GM23338 (cell line): Measurements from ENCODE around the gene DTX1. TPM values are rescaled to one million over a fixed set of nuclear protein-coding genes. Genes with fewer than 3 reads are reported as not detected.

Source experiments
- ATAC-seq: fragments of 200-7000 bp; cut with Tn5 transposase; 3 replicates; pipeline ENCODE4 v1.9.1; 2020
- DNase-seq: peaks from one replicate; pipeline ENCODE4 v3.0.0-alpha.2; 2015; ENCODE audit warnings: low spot score
- H2AFZ ChIP-seq: fragments of 200-600 bp; sonication (generic); 2 replicates; pipeline ENCODE4 v1.8.0; 2016; ENCODE audit warnings: antibody characterized with exemption, mild to moderate bottlenecking, moderate library complexity
- H3F3A ChIP-seq: fragments of 200-600 bp; sonication (generic); replicated peaks from 2 replicates; pipeline ENCODE4 v1.8.0; 2017; ENCODE audit warnings: antibody characterized with exemption, mixed run types, low read depth
- H3K27ac ChIP-seq: fragments of 200-600 bp; sonication (generic); 2 replicates; pipeline ENCODE4 v1.6.1; 2016; ENCODE audit warnings: low read depth
- H3K27me3 ChIP-seq: fragments of 200-600 bp; sonication (generic); 2 replicates; pipeline ENCODE4 v1.8.0; 2016; ENCODE audit warnings: mild to moderate bottlenecking, mixed run types, moderate library complexity; ENCODE audit not compliant: insufficient read depth
- H3K36me3 ChIP-seq: fragments of 200-600 bp; sonication (generic); 2 replicates; pipeline ENCODE4 v1.8.0; 2016; ENCODE audit warnings: mild to moderate bottlenecking; ENCODE audit not compliant: insufficient read depth
- H3K4me1 ChIP-seq: fragments of 200-600 bp; sonication (generic); 2 replicates; pipeline ENCODE4 v1.8.0; 2016; ENCODE audit warnings: mild to moderate bottlenecking, moderate library complexity; ENCODE audit not compliant: insufficient read depth
- H3K4me2 ChIP-seq: fragments of 200-600 bp; sonication (generic); 2 replicates; pipeline ENCODE4 v1.7.1; 2017; ENCODE audit warnings: mixed run types
- H3K4me3 ChIP-seq: fragments of 200-600 bp; sonication (generic); 2 replicates; pipeline ENCODE4 v1.6.1; 2016; ENCODE audit warnings: mixed run types
- H3K79me2 ChIP-seq: fragments of 200-600 bp; sonication (generic); replicated peaks from 2 replicates; pipeline ENCODE4 v1.8.0; 2017; ENCODE audit warnings: mild to moderate bottlenecking; ENCODE audit not compliant: insufficient read depth
- H3K9me2 ChIP-seq: fragments of 200-600 bp; sonication (generic); 2 replicates; pipeline ENCODE4 v1.8.0; 2017; ENCODE audit not compliant: insufficient read depth
- H4K20me1 ChIP-seq: fragments of 200-600 bp; sonication (generic); replicated peaks from 2 replicates; pipeline ENCODE4 v1.8.0; 2017; ENCODE audit warnings: mild to moderate bottlenecking; ENCODE audit not compliant: insufficient read depth
- H3K27ac Mint-ChIP-seq: 2 replicates; pipeline ENCODE4 v1.8.0; 2020; ENCODE audit warnings: inconsistent platforms, mild to moderate bottlenecking, moderate library complexity, mixed read lengths
- H3K27me3 Mint-ChIP-seq: 3 replicates; pipeline ENCODE4 v1.8.0; 2022; ENCODE audit warnings: low read depth, mild to moderate bottlenecking, moderate library complexity, mixed read lengths, inconsistent platforms; ENCODE audit not compliant: insufficient read depth, poor library complexity
- H3K36me3 Mint-ChIP-seq: 3 replicates; pipeline ENCODE4 v1.8.0; 2021; ENCODE audit warnings: low read depth, mild to moderate bottlenecking, inconsistent platforms, moderate library complexity, mixed read lengths
- H3K4me1 Mint-ChIP-seq: 3 replicates; pipeline ENCODE4 v1.8.0; 2020; ENCODE audit warnings: mild to moderate bottlenecking, inconsistent platforms, mixed read lengths
- H3K4me3 Mint-ChIP-seq: 3 replicates; pipeline ENCODE4 v1.8.0; 2021; ENCODE audit warnings: moderate library complexity, mild to moderate bottlenecking, inconsistent platforms, mixed read lengths
- H3K9me3 Mint-ChIP-seq: 3 replicates; pipeline ENCODE4 v1.8.0; 2020; ENCODE audit warnings: moderate library complexity, mild to moderate bottlenecking, inconsistent platforms, mixed read lengths
- CREB1 ChIP-seq: fragments of 250-450 bp; sonication (Bioruptor Pico); IDR thresholded peaks from 2 replicates; pipeline ENCODE4 v1.5.0; 2020; ENCODE audit warnings: low read depth, mild to moderate bottlenecking, moderate library complexity
- EZH2 ChIP-seq: fragments of 200-600 bp; sonication (generic); IDR thresholded peaks from one replicate; pipeline ENCODE4 v1.8.0; 2017; ENCODE audit warnings: antibody characterized with exemption, mild to moderate bottlenecking, low read depth; ENCODE audit not compliant: unreplicated experiment
- JUNB ChIP-seq: IDR thresholded peaks from one replicate; pipeline ENCODE4 v1.6.1; 2016; ENCODE audit warnings: antibody characterized with exemption; ENCODE audit not compliant: unreplicated experiment
- NANOG ChIP-seq: IDR thresholded peaks from 2 replicates; pipeline ENCODE4 v1.6.1; 2016; ENCODE audit warnings: antibody characterized with exemption, borderline replicate concordance
- REST ChIP-seq: IDR thresholded peaks from one replicate; pipeline ENCODE4 v1.6.1; 2018; ENCODE audit warnings: antibody characterized with exemption; ENCODE audit not compliant: unreplicated experiment
- STAT1 ChIP-seq: IDR thresholded peaks from one replicate; pipeline ENCODE4 v1.6.1; 2016; ENCODE audit warnings: antibody characterized with exemption; ENCODE audit not compliant: unreplicated experiment
- polyA plus RNA-seq: library from polyadenylated mRNA; unstranded; fragments of >200 nt; fragmentation: Nextera tagmentation; extraction: Ambion mirVana; gene quantifications from 2 replicates; pipeline ENCODE4 v1.2.1, GENCODE V29; 2016
- total RNA-seq: library from RNA; depleted of rRNA; stranded (reverse); fragments of >200 nt; shearing (Covaris generic); gene quantifications from 2 replicates; pipeline ENCODE4 v1.2.3, GENCODE V29; 2014
- TF ChIP-seq, protein P1 (sequence below): IDR thresholded peaks from 2 replicates; pipeline ENCODE4 v1.6.1; 2016; ENCODE audit warnings: antibody characterized with exemption
- TF ChIP-seq, protein P2 (sequence below), 2 experiments: fragments of 200-600 bp in 1 of 2; sonication (generic) in 1 of 2; conservative IDR thresholded peaks; 2 replicates each; pipeline versions ENCODE4 v1.5.1 to v1.6.1; 2016 to 2017; ENCODE audit warnings: antibody characterized with exemption in 2 of 2, low read depth in 2 of 2, mild to moderate bottlenecking in 2 of 2, moderate library complexity in 1 of 2

Gene DTX1
- total and polyA plus RNA-seq, 2 experiments from 2014 or later: 1.6 to 9.0 TPM

DNA sequence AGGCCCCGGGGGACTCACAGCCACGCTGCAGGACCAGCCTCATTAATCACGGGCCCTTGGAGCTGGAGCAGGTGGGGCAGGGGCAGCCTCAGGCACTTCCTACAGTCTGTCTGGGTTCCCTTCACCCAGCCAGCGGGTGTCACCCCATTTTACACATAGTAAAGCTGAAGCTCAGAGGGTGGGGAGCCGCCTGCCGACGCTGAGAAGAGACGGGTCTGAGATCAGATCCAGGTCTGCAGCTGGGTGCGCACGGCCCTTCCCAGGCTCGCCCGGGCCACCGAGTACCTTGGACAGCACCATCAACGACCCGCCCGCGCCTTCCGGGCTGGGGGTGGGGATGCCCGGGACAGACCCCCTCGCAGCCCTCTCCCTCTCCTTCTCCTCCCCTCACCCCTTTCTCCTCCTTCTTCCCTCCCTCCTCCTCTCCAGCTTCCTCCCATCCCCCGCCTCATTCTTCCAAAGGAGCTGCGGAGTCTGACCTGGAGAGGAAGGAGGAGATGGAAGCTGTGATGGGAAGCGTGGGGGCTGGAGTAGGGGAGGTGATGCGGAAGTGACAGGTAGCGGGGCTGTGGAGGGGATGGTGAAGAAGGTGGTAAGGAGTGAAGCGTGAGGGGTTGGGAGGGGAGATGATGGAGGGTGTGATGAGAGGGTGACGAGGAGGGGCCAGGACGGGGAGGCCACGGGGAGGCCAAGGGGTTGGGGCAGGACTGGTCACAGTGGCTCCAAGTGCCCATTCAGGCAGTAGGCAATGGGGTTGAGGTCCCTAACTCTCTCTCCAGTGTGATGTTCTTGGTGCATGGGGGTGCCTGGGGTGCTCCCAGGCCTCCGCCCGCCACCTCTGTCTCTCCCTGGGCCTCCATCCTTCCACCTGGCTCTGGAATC is 8.8 kb downstream of the DTX1 start:
- Mint-ChIP-seq H3K36me3 (no peaks in the 10 kb centered on the region), H3K9me3 (no peaks in the 10 kb centered on the region), H3K27ac (no peak overlapping the region), H3K4me3 (peak overlapping the region; percentile 47; the same call in 2 of the 3 replicates), H3K4me1 (peaks cover 44% of the 10 kb centered on the region), H3K27me3 (peaks cover 9% of the 10 kb centered on the region)
- Histone ChIP-seq H3K9me2 (no peaks in the 10 kb centered on the region), H2AFZ (no peak overlapping the region), H3K79me2 (no peaks in the 10 kb centered on the region), H3K4me3 (peak overlapping the region; percentile 58), H3K27me3 (0 out of 2 replicates have a peak, but pooled peaks cover 2% of the 10 kb centered on the region), H3F3A (no peaks in the 10 kb centered on the region), H3K4me1 (peaks cover 13% of the 10 kb centered on the region; the same call in 1 of the 2 replicates), H3K4me2 (peak overlapping the region; percentile 78), H4K20me1 (no peaks in the 10 kb centered on the region; the same call in 1 of the 2 replicates), H3K27ac (no peak overlapping the region), H3K36me3 (no peaks in the 10 kb centered on the region)
- TF ChIP-seq NANOG (no peak), CREB1 (peak; percentile 46; the same call in 1 of the 2 replicates), EZH2 (no peak), JUNB (no peak), REST (peak; percentile 99)
- TF ChIP-seq, protein P1, sequence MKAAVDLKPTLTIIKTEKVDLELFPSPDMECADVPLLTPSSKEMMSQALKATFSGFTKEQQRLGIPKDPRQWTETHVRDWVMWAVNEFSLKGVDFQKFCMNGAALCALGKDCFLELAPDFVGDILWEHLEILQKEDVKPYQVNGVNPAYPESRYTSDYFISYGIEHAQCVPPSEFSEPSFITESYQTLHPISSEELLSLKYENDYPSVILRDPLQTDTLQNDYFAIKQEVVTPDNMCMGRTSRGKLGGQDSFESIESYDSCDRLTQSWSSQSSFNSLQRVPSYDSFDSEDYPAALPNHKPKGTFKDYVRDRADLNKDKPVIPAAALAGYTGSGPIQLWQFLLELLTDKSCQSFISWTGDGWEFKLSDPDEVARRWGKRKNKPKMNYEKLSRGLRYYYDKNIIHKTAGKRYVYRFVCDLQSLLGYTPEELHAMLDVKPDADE: peak; percentile 45; the same call in 1 of the 2 replicates
- DNase-seq (peak; percentile 85), ATAC-seq (peak; percentile 88)

- Histone ChIP-seq H3K4me1 (peaks cover 13% of the 10 kb centered on the region; the same call in 1 of the 2 replicates), H3K79me2 (no peaks in the 10 kb centered on the region), H4K20me1 (no peaks in the 10 kb centered on the region; the same call in 1 of the 2 replicates), H3K27me3 (0 out of 2 replicates have a peak, but pooled peaks cover 2% of the 10 kb centered on the region), H3K4me2 (no peak overlapping the region; the same call in 1 of the 2 replicates), H3K36me3 (no peaks in the 10 kb centered on the region), H3K9me2 (no peaks in the 10 kb centered on the region), H3K4me3 (no peak overlapping the region), H3K27ac (no peak overlapping the region), H2AFZ (no peak overlapping the region), H3F3A (no peaks in the 10 kb centered on the region)
- ATAC-seq (no peak), DNase-seq (no peak)
- Mint-ChIP-seq H3K36me3 (no peaks in the 10 kb centered on the region), H3K27ac (no peak overlapping the region), H3K9me3 (no peaks in the 10 kb centered on the region), H3K4me3 (no peak overlapping the region), H3K27me3 (peaks cover 8% of the 10 kb centered on the region), H3K4me1 (peaks cover 48% of the 10 kb centered on the region)
- TF ChIP-seq, protein P2, sequence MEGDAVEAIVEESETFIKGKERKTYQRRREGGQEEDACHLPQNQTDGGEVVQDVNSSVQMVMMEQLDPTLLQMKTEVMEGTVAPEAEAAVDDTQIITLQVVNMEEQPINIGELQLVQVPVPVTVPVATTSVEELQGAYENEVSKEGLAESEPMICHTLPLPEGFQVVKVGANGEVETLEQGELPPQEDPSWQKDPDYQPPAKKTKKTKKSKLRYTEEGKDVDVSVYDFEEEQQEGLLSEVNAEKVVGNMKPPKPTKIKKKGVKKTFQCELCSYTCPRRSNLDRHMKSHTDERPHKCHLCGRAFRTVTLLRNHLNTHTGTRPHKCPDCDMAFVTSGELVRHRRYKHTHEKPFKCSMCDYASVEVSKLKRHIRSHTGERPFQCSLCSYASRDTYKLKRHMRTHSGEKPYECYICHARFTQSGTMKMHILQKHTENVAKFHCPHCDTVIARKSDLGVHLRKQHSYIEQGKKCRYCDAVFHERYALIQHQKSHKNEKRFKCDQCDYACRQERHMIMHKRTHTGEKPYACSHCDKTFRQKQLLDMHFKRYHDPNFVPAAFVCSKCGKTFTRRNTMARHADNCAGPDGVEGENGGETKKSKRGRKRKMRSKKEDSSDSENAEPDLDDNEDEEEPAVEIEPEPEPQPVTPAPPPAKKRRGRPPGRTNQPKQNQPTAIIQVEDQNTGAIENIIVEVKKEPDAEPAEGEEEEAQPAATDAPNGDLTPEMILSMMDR (conservative IDR thresholded peaks at IDR 0.05; ENCODE audit: low read depth in 2 of 2): no peak
- TF ChIP-seq STAT1: no peak
Observed at GRCh38 chr12:113066813-113067400, 10.4 kb downstream of the DTX1 start.
